Mononuclear cell (primary cell): ENCODE data around the gene FAM20C. TPM values are rescaled to one million over a fixed set of nuclear protein-coding genes. Genes with fewer than 3 reads are reported as not detected.
"Not testable (repeated sequence)": the region's sequence is repeated elsewhere in the genome, so short reads cannot be mapped to it uniquely, and the experiment has no call there.

Experiments used
- H3K27me3 ChIP-seq: 2 replicates; pipeline ENCODE4 v1.6.0; 2011; ENCODE audit warnings: low read length, control low read depth; ENCODE audit not compliant: insufficient read depth
- H3K4me1 ChIP-seq: 2 replicates; pipeline ENCODE4 v1.5.1; 2011; ENCODE audit warnings: mild to moderate bottlenecking, low read length, control low read depth; ENCODE audit not compliant: insufficient read depth
- H3K4me3 ChIP-seq: 2 replicates; pipeline ENCODE4 v1.5.1; 2011; ENCODE audit warnings: mild to moderate bottlenecking, low read length, moderate library complexity
- H3K9me3 ChIP-seq: 2 replicates; pipeline ENCODE4 v1.5.1; 2011; ENCODE audit warnings: low read depth, mild to moderate bottlenecking, control low read depth, low read length
- total RNA-seq: library from RNA; depleted of rRNA; stranded (reverse); fragments of >200 nt; gene quantifications from one replicate; pipeline ENCODE4 v1.2.3, GENCODE V29; 2012

FAM20C gene
- total RNA-seq, 1 donor, result 15.3 TPM

GRCh38 chr7:288671-289101 is 96.3 kb downstream of the FAM20C start:
- no peaks in the 10 kb centered on the region for H3K9me3 ChIP-seq
- no peak overlapping the region for H3K4me3 ChIP-seq
- H3K4me1 ChIP-seq, result no peaks in the 10 kb centered on the region
- peaks cover 21% of the 10 kb centered on the region for H3K27me3 ChIP-seq

- H3K9me3 ChIP-seq, result no peaks in the 10 kb centered on the region
- peaks cover 21% of the 10 kb centered on the region for H3K27me3 ChIP-seq
- no peak overlapping the region for H3K4me3 ChIP-seq
- no peaks in the 10 kb centered on the region for H3K4me1 ChIP-seq
Measured at GRCh38 chr7:289209-289755, 96.9 kb downstream of the FAM20C start.

- H3K4me3 ChIP-seq, result no peak within 1 kb of the TSS
- H3K27me3 ChIP-seq, result peaks cover 21% of the 10 kb centered on the region
- H3K9me3 ChIP-seq, result no peaks in the 10 kb centered on the region
- H3K4me1 ChIP-seq, result no peaks in the 10 kb centered on the region
Measured at GRCh38 chr7:289756-290553, 97.6 kb downstream of the FAM20C start, which contains the start of gene FOXL3. TSS of gene FOXL3 (plus strand) at chr7:290170. CDS start at chr7:290170, 0 bp downstream.

- H3K9me3 ChIP-seq, result no peaks in the 10 kb centered on the region
- H3K27me3 ChIP-seq, result peaks cover 21% of the 10 kb centered on the region
- H3K4me3 ChIP-seq, result no peak overlapping the region
- H3K4me1 ChIP-seq, result no peaks in the 10 kb centered on the region
Measured at GRCh38 chr7:290554-291372, 98.4 kb downstream of the FAM20C start.

- Histone ChIP-seq H3K27me3 (peaks cover 21% of the 10 kb centered on the region), H3K9me3 (no peaks in the 10 kb centered on the region), H3K4me1 (no peaks in the 10 kb centered on the region), H3K4me3 (no peak overlapping the region)
Measured at GRCh38 chr7:291373-292092, 99.2 kb downstream of the FAM20C start.

- H3K4me1 ChIP-seq, result no peaks in the 10 kb centered on the region
- H3K27me3 ChIP-seq, result peaks cover 21% of the 10 kb centered on the region
- no peak overlapping the region for H3K4me3 ChIP-seq
- H3K9me3 ChIP-seq, result no peaks in the 10 kb centered on the region
Measured at GRCh38 chr7:292226-292625, 99.9 kb downstream of the FAM20C start.

GRCh38 chr7:292826-293225 is 100.5 kb downstream of the FAM20C start:
- Histone ChIP-seq H3K27me3 (peaks cover 21% of the 10 kb centered on the region), H3K9me3 (no peaks in the 10 kb centered on the region), H3K4me1 (no peaks in the 10 kb centered on the region), H3K4me3 (no peak overlapping the region)

GRCh38 chr7:293681-294439 is 101.5 kb downstream of the FAM20C start:
- Histone ChIP-seq H3K27me3 (peaks cover 18% of the 10 kb centered on the region), H3K4me3 (no peak overlapping the region), H3K9me3 (no peaks in the 10 kb centered on the region), H3K4me1 (no peaks in the 10 kb centered on the region)

- H3K9me3 ChIP-seq, result no peaks in the 10 kb centered on the region
- H3K4me3 ChIP-seq, result no peak overlapping the region
- H3K27me3 ChIP-seq, result peaks cover 10% of the 10 kb centered on the region
- no peaks in the 10 kb centered on the region for H3K4me1 ChIP-seq
Measured at GRCh38 chr7:294440-295154, 102.2 kb downstream of the FAM20C start.

GRCh38 chr7:295155-296154 is 103.1 kb downstream of the FAM20C start:
- no peaks in the 10 kb centered on the region for H3K4me1 ChIP-seq
- no peak overlapping the region for H3K4me3 ChIP-seq
- H3K27me3 ChIP-seq, result peaks cover 10% of the 10 kb centered on the region
- H3K9me3 ChIP-seq, result no peaks in the 10 kb centered on the region

- H3K4me1 ChIP-seq, result no peaks in the 10 kb centered on the region
- H3K27me3 ChIP-seq, result peaks cover 8% of the 10 kb centered on the region
- no peak overlapping the region for H3K4me3 ChIP-seq
- no peaks in the 10 kb centered on the region for H3K9me3 ChIP-seq
Measured at GRCh38 chr7:296373-296945, 104.1 kb downstream of the FAM20C start.

- not testable (repeated sequence) for H3K4me1 ChIP-seq, H3K27me3 ChIP-seq, H3K9me3 ChIP-seq, H3K4me3 ChIP-seq
Measured at GRCh38 chr7:297141-297540, 104.8 kb downstream of the FAM20C start.
